NCI-H2081 treated with DMSO at 0.1 percent for 48 hours (cell line): ENCODE results near the gene NT5C2.
"Not testable (repeated sequence)": the region's sequence is repeated elsewhere in the genome, so short reads cannot be mapped to it uniquely, and the experiment has no call there.

Experiments used
- DNase-seq: peaks from one replicate; lab custom pipeline; 2025; lab: John Stamatoyannopoulos, UW

NT5C2 gene

GRCh38 chr10:103193107-103193819, at the start of gene NT5C2:
Gene NT5C2, minus strand, starts transcription at chr10:103193272. Its CDS starts 18,314 bp downstream, at chr10:103174958.
- no peak for DNase-seq

- DNase-seq, result no peak
Measured at GRCh38 chr10:103241262-103242011, 48.4 kb upstream of the NT5C2 start.

- DNase-seq, result no peak
Measured at GRCh38 chr10:103238506-103239252, 45.6 kb upstream of the NT5C2 start.

GRCh38 chr10:103235775-103236174, 42.7 kb upstream of the NT5C2 start:
- no peak for DNase-seq

- DNase-seq, result no peak
Measured at GRCh38 chr10:103232772-103233488, 39.9 kb upstream of the NT5C2 start.

- no peak for DNase-seq
Measured at GRCh38 chr10:103232131-103232673, 39.1 kb upstream of the NT5C2 start.

GRCh38 chr10:103231047-103231551, 38.0 kb upstream of the NT5C2 start:
- no peak for DNase-seq

- DNase-seq, result no peak
Measured at GRCh38 chr10:103227416-103227815, 34.3 kb upstream of the NT5C2 start.

- DNase-seq, result no peak
Measured at GRCh38 chr10:103225939-103226338, 32.9 kb upstream of the NT5C2 start.

GRCh38 chr10:103224721-103225120, 31.6 kb upstream of the NT5C2 start:
- DNase-seq, result not testable (repeated sequence)

GRCh38 chr10:103224133-103224532, 31.1 kb upstream of the NT5C2 start:
- no peak for DNase-seq

GRCh38 chr10:103216362-103216761, 23.3 kb upstream of the NT5C2 start:
- DNase-seq, result not testable (repeated sequence)

GRCh38 chr10:103215601-103216000, 22.5 kb upstream of the NT5C2 start:
- DNase-seq, result no peak

- not testable (repeated sequence) for DNase-seq
Measured at GRCh38 chr10:103210262-103210661, 17.2 kb upstream of the NT5C2 start.

GRCh38 chr10:103207643-103208042, 14.6 kb upstream of the NT5C2 start:
- DNase-seq, result not testable (repeated sequence)

- no peak for DNase-seq
Measured at GRCh38 chr10:103207141-103207540, 14.1 kb upstream of the NT5C2 start.

- DNase-seq, result not testable (repeated sequence)
Measured at GRCh38 chr10:103206715-103207114, 13.6 kb upstream of the NT5C2 start.

- not testable (repeated sequence) for DNase-seq
Measured at GRCh38 chr10:103205401-103205800, 12.3 kb upstream of the NT5C2 start.

GRCh38 chr10:103204353-103205255, 11.5 kb upstream of the NT5C2 start:
- no peak for DNase-seq

GRCh38 chr10:103203466-103203865, 10.4 kb upstream of the NT5C2 start:
- no peak for DNase-seq
